Measurements from ENCODE around the gene SELENOM.
"Not testable (repeated sequence)": the region's sequence is repeated elsewhere in the genome, so short reads cannot be mapped to it uniquely, and the experiment has no call there.

The SELENOM gene

GRCh38 chr22:31068970-31069369 is 38.4 kb downstream of the SELENOM start:
- TF ChIP-seq, protein P1, sequence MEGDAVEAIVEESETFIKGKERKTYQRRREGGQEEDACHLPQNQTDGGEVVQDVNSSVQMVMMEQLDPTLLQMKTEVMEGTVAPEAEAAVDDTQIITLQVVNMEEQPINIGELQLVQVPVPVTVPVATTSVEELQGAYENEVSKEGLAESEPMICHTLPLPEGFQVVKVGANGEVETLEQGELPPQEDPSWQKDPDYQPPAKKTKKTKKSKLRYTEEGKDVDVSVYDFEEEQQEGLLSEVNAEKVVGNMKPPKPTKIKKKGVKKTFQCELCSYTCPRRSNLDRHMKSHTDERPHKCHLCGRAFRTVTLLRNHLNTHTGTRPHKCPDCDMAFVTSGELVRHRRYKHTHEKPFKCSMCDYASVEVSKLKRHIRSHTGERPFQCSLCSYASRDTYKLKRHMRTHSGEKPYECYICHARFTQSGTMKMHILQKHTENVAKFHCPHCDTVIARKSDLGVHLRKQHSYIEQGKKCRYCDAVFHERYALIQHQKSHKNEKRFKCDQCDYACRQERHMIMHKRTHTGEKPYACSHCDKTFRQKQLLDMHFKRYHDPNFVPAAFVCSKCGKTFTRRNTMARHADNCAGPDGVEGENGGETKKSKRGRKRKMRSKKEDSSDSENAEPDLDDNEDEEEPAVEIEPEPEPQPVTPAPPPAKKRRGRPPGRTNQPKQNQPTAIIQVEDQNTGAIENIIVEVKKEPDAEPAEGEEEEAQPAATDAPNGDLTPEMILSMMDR (IDR thresholded peaks at IDR 0.05; ENCODE audit: low read depth, low read length), result no peak
- no peak overlapping the region for H3K4me3 ChIP-seq (ENCODE audit: low read depth, low read length)

- no peak overlapping the region for H3K4me3 ChIP-seq (ENCODE audit: low read depth, low read length)
- TF ChIP-seq, protein P1 (IDR thresholded peaks at IDR 0.05; ENCODE audit: low read depth, low read length), result no peak
Measured at GRCh38 chr22:31064369-31064768, 43.0 kb downstream of the SELENOM start.

GRCh38 chr22:31062566-31063230 is 44.7 kb downstream of the SELENOM start:
- TF ChIP-seq, protein P1 (IDR thresholded peaks at IDR 0.05; ENCODE audit: low read depth, low read length), result no peak
- no peak overlapping the region for H3K4me3 ChIP-seq (ENCODE audit: low read depth, low read length)

- not testable (repeated sequence) for H3K4me3 ChIP-seq (ENCODE audit: low read depth, low read length)
Measured at GRCh38 chr22:31059663-31060062, 47.7 kb downstream of the SELENOM start.

GRCh38 chr22:31056986-31057599 is 50.3 kb downstream of the SELENOM start:
- TF ChIP-seq, protein P1 (IDR thresholded peaks at IDR 0.05; ENCODE audit: low read depth, low read length), result no peak
- H3K4me3 ChIP-seq (ENCODE audit: low read depth, low read length), result no peak overlapping the region

GRCh38 chr22:31055635-31056159 is 51.7 kb downstream of the SELENOM start:
- no peak overlapping the region for H3K4me3 ChIP-seq (ENCODE audit: low read depth, low read length)
- TF ChIP-seq, protein P1 (IDR thresholded peaks at IDR 0.05; ENCODE audit: low read depth, low read length), result no peak

DNA sequence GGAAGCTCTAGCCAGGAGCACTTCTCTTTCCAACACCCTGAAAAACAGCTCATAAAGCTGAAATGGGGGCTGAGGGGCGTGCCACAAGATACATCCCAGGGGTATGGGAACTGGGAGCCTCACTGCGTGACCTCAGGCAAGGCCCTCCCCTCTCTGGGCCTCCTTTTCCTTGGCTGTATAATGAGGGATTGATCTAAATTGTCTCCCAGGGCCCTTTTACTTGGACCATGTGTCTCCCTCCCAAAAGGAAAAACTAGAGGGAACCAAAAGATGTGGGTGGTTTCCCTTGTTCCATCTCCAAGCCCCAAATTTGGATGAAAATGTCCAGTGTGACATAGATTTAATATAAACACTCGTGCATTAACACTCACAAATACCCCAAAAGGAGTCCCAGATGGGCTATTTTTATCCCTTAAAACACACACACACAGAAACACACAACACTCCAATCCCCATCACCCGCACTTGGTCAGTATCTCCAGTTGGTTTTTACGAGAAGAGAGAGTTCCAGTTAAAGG is 52.2 kb downstream of the SELENOM start:
- H3K4me3 ChIP-seq (ENCODE audit: low read depth, low read length), result no peak overlapping the region
- TF ChIP-seq, protein P1 (IDR thresholded peaks at IDR 0.05; ENCODE audit: low read depth, low read length), result no peak
